SK-N-MC (cell line): Measurements from ENCODE around the gene DMGDH.

Experiments
- EZH2 ChIP-seq: fragments of 200-600 bp; sonication (generic); IDR thresholded peaks from one replicate; pipeline ENCODE4 v1.6.1; 2017; ENCODE audit warnings: antibody characterized with exemption
- FOXP2 ChIP-seq: optimal IDR thresholded peaks from 2 replicates; pipeline ENCODE3; 2011; ENCODE audit warnings: mild to moderate bottlenecking, moderate library complexity; ENCODE audit not compliant: insufficient read depth; ENCODE audit errors: extremely low read length, control extremely low read depth
- POLR2AphosphoS5 ChIP-seq: IDR thresholded peaks from 2 replicates; pipeline ENCODE4 v1.6.1; 2012; ENCODE audit warnings: mild to moderate bottlenecking, low read depth, low read length, borderline replicate concordance

DNA sequence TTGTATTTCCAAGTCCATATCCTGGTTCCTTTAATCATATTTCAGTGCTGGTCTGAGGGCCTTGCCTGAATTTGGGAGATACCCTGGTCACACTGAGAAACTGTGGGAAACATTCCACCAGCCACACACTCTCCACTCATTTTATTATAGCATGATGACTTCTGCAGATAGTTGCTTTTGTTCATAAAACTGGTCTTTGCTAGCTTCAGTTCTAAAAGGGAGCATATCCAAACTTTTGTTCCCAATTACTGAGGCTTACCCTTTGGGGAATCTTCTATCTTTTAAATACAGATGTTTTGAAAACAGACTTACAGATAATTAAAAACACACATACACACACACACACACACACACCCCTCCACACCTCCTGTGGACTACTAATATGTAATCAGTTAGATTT lies 21.0 kb downstream of the DMGDH start:
- TF ChIP-seq POLR2AphosphoS5: no peak
- no peak for TF ChIP-seq EZH2
- TF ChIP-seq FOXP2: no peak
